SK-N-MC (cell line): Measurements from ENCODE around the gene ADAMTSL1.

ENCODE experiments used
- EZH2 ChIP-seq: fragments of 200-600 bp; sonication (generic); IDR thresholded peaks from one replicate; pipeline ENCODE4 v1.6.1; 2017; ENCODE audit warnings: antibody characterized with exemption
- POLR2AphosphoS5 ChIP-seq: IDR thresholded peaks from 2 replicates; pipeline ENCODE4 v1.6.1; 2012; ENCODE audit warnings: mild to moderate bottlenecking, low read depth, low read length, borderline replicate concordance

DNA sequence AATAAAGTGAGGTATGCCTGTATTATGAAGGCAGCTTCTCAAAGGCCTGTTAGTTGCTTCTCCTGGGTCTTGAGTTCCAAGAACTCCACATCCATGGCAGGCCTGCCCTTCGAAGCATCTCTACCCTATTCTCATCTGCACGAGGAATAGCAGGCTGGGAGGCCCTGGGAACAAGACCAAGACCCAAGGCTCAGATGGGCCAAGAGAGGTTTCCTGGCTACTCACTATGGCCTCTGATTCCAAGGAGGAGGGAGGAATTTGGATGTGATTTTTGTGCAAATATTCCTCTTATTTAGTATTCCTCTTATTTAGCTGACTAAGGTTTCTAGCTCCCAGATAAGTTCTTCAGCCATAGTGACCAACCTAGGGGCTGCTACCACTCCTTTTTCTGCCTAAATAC is 407.8 kb downstream of the ADAMTSL1 start:
- TF ChIP-seq POLR2AphosphoS5 (no peak), EZH2 (no peak)
